HepG2 (cell line): ENCODE results near the gene WDR83. TPM values are rescaled to one million over a fixed set of nuclear protein-coding genes. Genes with fewer than 3 reads are reported as not detected.

Source experiments
- CHD2 ChIP-seq: IDR thresholded peaks from 2 replicates; pipeline ENCODE4 v1.6.1; 2011; ENCODE audit warnings: low read depth, low read length, improper control_type of control experiment
- DNMT3B ChIP-seq: conservative IDR thresholded peaks from 2 replicates; pipeline ENCODE4 v1.6.1; 2016; ENCODE audit warnings: missing biosample characterization, control low read depth
- IKZF4 ChIP-seq: sonication (generic); formaldehyde crosslinking; IDR thresholded peaks from 2 replicates; pipeline ENCODE4 v1.5.1; 2020; ENCODE audit warnings: borderline replicate concordance, mild to moderate bottlenecking, low read depth, missing genetic modification reagents; ENCODE audit errors: not compliant biosample characterization
- MEIS2 ChIP-seq: sonication (generic); formaldehyde crosslinking; IDR thresholded peaks from 2 replicates; pipeline ENCODE4 v1.9.0; 2021; ENCODE audit warnings: mild to moderate bottlenecking, missing genetic modification reagents
- NFYB ChIP-seq: sonication (generic); formaldehyde crosslinking; IDR thresholded peaks from 2 replicates; pipeline ENCODE4 v1.4.0; 2020; ENCODE audit warnings: missing genetic modification reagents
- POLR2AphosphoS5 ChIP-seq: IDR thresholded peaks from 2 replicates; pipeline ENCODE4 v1.6.1; 2012; ENCODE audit warnings: low read depth, low read length
- SMARCE1 ChIP-seq: fragments of 450-650 bp; IDR thresholded peaks from 2 replicates; pipeline ENCODE4 v1.6.1; 2017; ENCODE audit warnings: borderline replicate concordance
- SRF ChIP-seq: IDR thresholded peaks from 2 replicates; pipeline ENCODE4 v1.6.1; 2011; ENCODE audit warnings: mild to moderate bottlenecking, low read depth, low read length, moderate library complexity
- TOPORS ChIP-seq: sonication (generic); formaldehyde crosslinking; IDR thresholded peaks from 2 replicates; pipeline ENCODE4 v1.8.0; 2023; ENCODE audit warnings: mild to moderate bottlenecking, missing genetic modification reagents
- ZBTB38 ChIP-seq: sonication (generic); formaldehyde crosslinking; IDR thresholded peaks from 2 replicates; pipeline ENCODE4 v1.5.1; 2020; ENCODE audit warnings: mild to moderate bottlenecking, missing genetic modification reagents
- ZNF136 ChIP-seq: sonication (generic); formaldehyde crosslinking; IDR thresholded peaks from 2 replicates; pipeline ENCODE4 v1.8.1; 2022; ENCODE audit warnings: low read depth, mild to moderate bottlenecking, moderate library complexity, missing genetic modification reagents
- ZNF281 ChIP-seq: sonication (generic); formaldehyde crosslinking; IDR thresholded peaks from 2 replicates; pipeline ENCODE4 v1.4.0; 2020; ENCODE audit warnings: missing genetic modification reagents, borderline replicate concordance
- ZNF431 ChIP-seq: sonication (generic); formaldehyde crosslinking; IDR thresholded peaks from 2 replicates; pipeline ENCODE4 v1.9.0; 2022; ENCODE audit warnings: missing genetic modification reagents, low read depth, mild to moderate bottlenecking, borderline replicate concordance
- ZNF451 ChIP-seq: sonication (generic); formaldehyde crosslinking; IDR thresholded peaks from 2 replicates; pipeline ENCODE4 v1.5.0; 2020; ENCODE audit warnings: mild to moderate bottlenecking, missing genetic modification reagents
- ZNF720 ChIP-seq: sonication (generic); formaldehyde crosslinking; IDR thresholded peaks from 2 replicates; pipeline ENCODE4 v1.4.0; 2020; ENCODE audit warnings: missing genetic modification reagents
- polyA plus RNA-seq, 8 experiments: library from polyadenylated mRNA; depleted of rRNA in 3 of 8; stranded (reverse) in 7 of 8; unstranded in 1 of 8; fragments of >200 nt; fragmentation: Illumina TruSeq in 4 of 8; extraction: Trizol in 4 of 8; gene quantifications; 2 replicates each; pipeline versions ENCODE4 v1.2.1 to v1.2.3, GENCODE V29; 2011 to 2016; ENCODE audit warnings: low read depth in 4 of 8, missing spikeins in 1 of 8, mixed read lengths in 1 of 8; ENCODE audit not compliant: insufficient read depth in 1 of 8
- total RNA-seq, 5 experiments: library from RNA; depleted of rRNA; stranded (reverse); fragments of >200 nt; fragmentation: Illumina TruSeq; extraction: Trizol; gene quantifications; 2 replicates each; pipeline ENCODE4 v1.2.3, GENCODE V29; 2016; ENCODE audit warnings: low read depth in 1 of 5
- TF ChIP-seq, protein P1 (sequence below): sonication (generic); formaldehyde crosslinking; conservative IDR thresholded peaks from 2 replicates; pipeline ENCODE4 v1.8.0; 2022; ENCODE audit warnings: missing genetic modification reagents
- TF ChIP-seq, protein P2 (sequence below): sonication (generic); formaldehyde crosslinking; IDR thresholded peaks from 2 replicates; pipeline ENCODE4 v1.5.0; 2020; ENCODE audit warnings: mild to moderate bottlenecking, missing genetic modification reagents
- TF ChIP-seq, protein P3 (sequence below), 2 experiments: sonication (generic) in 1 of 2; formaldehyde crosslinking in 1 of 2; IDR thresholded peaks; 2 replicates each; pipeline versions ENCODE4 v1.4.0 to v1.6.1; 2016 to 2020; ENCODE audit warnings: borderline replicate concordance in 1 of 2, low read depth in 1 of 2, mild to moderate bottlenecking in 1 of 2, missing genetic modification reagents in 1 of 2

WDR83 gene
- total and polyA plus RNA-seq, 2 of the 13 experiments (the other 11 are each of a cell fraction or from before 2014, with no cell fraction given), result 4.5 to 10.7 TPM

- TF ChIP-seq DNMT3B (CRISPR knock-in tag) (peak; percentile 84; the same call in 1 of the 2 replicates), TOPORS (CRISPR knock-in tag) (peak; percentile 58; the same call in 1 of the 2 replicates), MEIS2 (CRISPR knock-in tag) (0 out of 2 replicates have a peak, but pooled peaks have one; percentile 18), IKZF4 (CRISPR knock-in tag) (no peak), SRF (peak; percentile 58; the same call in 1 of the 2 replicates), SMARCE1 (no peak), ZNF281 (CRISPR knock-in tag) (peak; percentile 26; the same call in 1 of the 2 replicates), CHD2 (peak; percentile 74), ZBTB38 (CRISPR knock-in tag) (peak; percentile 30; the same call in 1 of the 2 replicates), ZNF136 (peak; percentile 84; the same call in 1 of the 2 replicates), NFYB (CRISPR knock-in tag) (peak; percentile 66), ZNF431 (CRISPR knock-in tag) (no peak), ZNF451 (CRISPR knock-in tag) (no peak), ZNF720 (CRISPR knock-in tag) (no peak), POLR2AphosphoS5 (peak; percentile 80)
- TF ChIP-seq, protein P1, sequence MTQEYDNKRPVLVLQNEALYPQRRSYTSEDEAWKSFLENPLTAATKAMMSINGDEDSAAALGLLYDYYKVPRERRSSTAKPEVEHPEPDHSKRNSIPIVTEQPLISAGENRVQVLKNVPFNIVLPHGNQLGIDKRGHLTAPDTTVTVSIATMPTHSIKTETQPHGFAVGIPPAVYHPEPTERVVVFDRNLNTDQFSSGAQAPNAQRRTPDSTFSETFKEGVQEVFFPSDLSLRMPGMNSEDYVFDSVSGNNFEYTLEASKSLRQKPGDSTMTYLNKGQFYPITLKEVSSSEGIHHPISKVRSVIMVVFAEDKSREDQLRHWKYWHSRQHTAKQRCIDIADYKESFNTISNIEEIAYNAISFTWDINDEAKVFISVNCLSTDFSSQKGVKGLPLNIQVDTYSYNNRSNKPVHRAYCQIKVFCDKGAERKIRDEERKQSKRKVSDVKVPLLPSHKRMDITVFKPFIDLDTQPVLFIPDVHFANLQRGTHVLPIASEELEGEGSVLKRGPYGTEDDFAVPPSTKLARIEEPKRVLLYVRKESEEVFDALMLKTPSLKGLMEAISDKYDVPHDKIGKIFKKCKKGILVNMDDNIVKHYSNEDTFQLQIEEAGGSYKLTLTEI (CRISPR knock-in tag), result no peak
- TF ChIP-seq, protein P2, sequence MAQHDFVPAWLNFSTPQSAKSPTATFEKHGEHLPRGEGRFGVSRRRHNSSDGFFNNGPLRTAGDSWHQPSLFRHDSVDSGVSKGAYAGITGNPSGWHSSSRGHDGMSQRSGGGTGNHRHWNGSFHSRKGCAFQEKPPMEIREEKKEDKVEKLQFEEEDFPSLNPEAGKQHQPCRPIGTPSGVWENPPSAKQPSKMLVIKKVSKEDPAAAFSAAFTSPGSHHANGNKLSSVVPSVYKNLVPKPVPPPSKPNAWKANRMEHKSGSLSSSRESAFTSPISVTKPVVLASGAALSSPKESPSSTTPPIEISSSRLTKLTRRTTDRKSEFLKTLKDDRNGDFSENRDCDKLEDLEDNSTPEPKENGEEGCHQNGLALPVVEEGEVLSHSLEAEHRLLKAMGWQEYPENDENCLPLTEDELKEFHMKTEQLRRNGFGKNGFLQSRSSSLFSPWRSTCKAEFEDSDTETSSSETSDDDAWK (CRISPR knock-in tag), result no peak
- TF ChIP-seq, protein P3, sequence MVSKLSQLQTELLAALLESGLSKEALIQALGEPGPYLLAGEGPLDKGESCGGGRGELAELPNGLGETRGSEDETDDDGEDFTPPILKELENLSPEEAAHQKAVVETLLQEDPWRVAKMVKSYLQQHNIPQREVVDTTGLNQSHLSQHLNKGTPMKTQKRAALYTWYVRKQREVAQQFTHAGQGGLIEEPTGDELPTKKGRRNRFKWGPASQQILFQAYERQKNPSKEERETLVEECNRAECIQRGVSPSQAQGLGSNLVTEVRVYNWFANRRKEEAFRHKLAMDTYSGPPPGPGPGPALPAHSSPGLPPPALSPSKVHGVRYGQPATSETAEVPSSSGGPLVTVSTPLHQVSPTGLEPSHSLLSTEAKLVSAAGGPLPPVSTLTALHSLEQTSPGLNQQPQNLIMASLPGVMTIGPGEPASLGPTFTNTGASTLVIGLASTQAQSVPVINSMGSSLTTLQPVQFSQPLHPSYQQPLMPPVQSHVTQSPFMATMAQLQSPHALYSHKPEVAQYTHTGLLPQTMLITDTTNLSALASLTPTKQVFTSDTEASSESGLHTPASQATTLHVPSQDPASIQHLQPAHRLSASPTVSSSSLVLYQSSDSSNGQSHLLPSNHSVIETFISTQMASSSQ (IDR thresholded peaks at IDR 0.05; ENCODE audit: low read depth), result no peak
- TF ChIP-seq, protein P3 (CRISPR knock-in tag; IDR thresholded peaks at IDR 0.05; ENCODE audit: borderline replicate concordance), result no peak; the same call in 1 of the 2 replicates
These were observed 14.7 kb downstream of the WDR83 start, which contains the start of gene DHPS (continued) for GRCh38 chr19:12681074-12681987.
